ENCODE measurements around the gene SRL. TPM values are rescaled to one million over a fixed set of nuclear protein-coding genes. Genes with fewer than 3 reads are reported as not detected.
A peak's percentile ranks its signal among the peaks of the same experiment; 100 is the strongest.
"Not testable (repeated sequence)": the region's sequence is repeated elsewhere in the genome, so short reads cannot be mapped to it uniquely, and the experiment has no call there.

SRL gene
- total RNA-seq, 1 experiment from 2014 or later, result not detected

- DNase-seq (ENCODE audit: low read depth), result no peak
These were observed 19.8 kb upstream of the SRL start for GRCh38 chr16:4261557-4262172.

DNA sequence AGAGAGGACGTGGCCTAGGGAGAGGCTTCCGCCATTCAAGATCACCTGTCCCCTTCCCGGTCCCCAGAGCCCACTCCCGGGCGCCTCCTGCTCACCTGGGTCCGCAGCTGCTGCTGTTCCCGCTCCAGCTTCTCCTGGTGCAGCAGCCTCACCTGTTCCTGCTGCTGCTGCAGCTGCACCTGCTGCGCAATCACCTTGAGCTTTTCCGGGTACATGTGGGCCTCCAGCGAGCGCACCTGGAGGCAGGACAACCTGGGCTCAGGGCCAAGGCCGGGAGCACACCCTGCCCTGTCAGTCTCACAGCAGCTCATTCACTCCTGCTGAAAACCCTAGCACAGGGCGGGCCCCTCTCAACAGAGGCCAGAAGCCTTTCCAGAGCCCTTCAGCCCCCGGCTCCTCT lies 18.5 kb upstream of the SRL start:
- DNase-seq (ENCODE audit: low read depth), result no peak

GRCh38 chr16:4257646-4258556 lies 16.0 kb upstream of the SRL start:
- no peak for DNase-seq (ENCODE audit: low read depth)

- DNase-seq (ENCODE audit: low read depth), result peak; percentile 98
These were observed 11.7 kb upstream of the SRL start for GRCh38 chr16:4253394-4254150.

- DNase-seq (ENCODE audit: low read depth), result not testable (repeated sequence)
These were observed 11.1 kb upstream of the SRL start for GRCh38 chr16:4253012-4253393.

GRCh38 chr16:4249530-4250308 lies 7.8 kb upstream of the SRL start:
- no peak for DNase-seq (ENCODE audit: low read depth)

- DNase-seq (ENCODE audit: low read depth), result no peak
These were observed 5.5 kb upstream of the SRL start for GRCh38 chr16:4247460-4247784.

- DNase-seq (ENCODE audit: low read depth), result no peak
These were observed 5.0 kb upstream of the SRL start for GRCh38 chr16:4246777-4247459.

- no peak for DNase-seq (ENCODE audit: low read depth)
These were observed 3.4 kb upstream of the SRL start for GRCh38 chr16:4245077-4245791.

DNA sequence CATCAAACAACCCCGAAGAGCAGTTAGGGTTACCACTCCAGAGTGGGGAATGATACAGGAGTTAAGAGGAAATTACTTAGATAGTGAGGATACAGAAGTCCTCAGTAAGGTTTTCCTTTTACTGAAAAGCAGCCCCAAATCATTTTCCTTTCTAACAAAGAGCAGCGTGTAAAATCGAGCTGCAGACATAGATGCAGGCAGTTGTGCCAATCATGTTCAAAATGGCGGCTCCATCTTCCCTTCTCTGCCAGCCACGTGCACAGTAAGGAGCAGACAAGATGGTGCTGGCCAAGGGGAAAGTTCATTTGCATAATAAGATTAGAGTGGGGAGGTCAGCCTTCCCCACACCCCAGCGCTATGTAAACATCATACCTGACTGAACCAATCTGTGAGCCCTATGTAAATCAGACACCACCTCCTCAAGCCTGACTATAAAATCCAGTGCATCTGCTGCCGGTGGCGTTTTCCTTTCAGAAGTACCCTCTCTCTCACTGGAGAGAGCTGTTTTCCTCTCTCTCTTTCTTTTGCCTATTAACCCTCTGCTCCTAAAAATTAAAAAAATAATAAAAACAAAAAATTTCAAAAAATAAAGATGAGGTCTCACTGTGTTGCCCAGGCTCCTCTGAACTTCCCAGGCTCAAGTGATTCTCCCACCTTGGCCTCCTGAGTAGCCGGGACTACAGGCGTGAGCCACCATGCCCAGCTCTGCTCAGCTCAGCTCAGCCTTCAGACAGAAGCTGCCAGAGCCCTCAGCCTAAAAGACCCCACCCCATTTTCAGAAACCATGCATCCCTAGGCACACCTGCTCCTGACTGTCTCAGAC lies 2.6 kb upstream of the SRL start:
- DNase-seq (ENCODE audit: low read depth), result peak; percentile 8

GRCh38 chr16:4241258-4241927 lies 487 bp downstream of the SRL start:
- no peak for DNase-seq (ENCODE audit: low read depth)

DNA sequence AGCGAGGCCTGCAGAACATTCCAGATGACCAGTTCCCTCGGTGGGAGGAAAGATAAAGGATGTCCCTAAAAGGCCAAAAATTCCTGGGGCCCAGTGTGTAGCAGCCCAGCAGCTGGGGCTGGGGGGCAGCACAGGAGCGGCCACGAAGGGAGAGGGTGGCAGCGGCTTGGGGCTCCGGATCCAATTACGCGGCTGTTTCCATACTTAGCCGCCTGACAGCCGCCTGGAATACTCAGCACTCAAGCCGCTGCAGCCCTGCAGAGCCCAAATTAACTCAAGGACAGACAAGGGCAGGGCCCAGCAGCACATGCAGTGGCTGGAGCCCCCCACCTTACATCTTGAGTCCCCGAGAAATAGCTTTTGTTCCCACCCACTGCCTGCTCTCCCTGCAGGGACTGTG lies 1.3 kb downstream of the SRL start:
- no peak for DNase-seq (ENCODE audit: low read depth)

- no peak for DNase-seq (ENCODE audit: low read depth)
These were observed 2.2 kb downstream of the SRL start for GRCh38 chr16:4239682-4240175.

DNA sequence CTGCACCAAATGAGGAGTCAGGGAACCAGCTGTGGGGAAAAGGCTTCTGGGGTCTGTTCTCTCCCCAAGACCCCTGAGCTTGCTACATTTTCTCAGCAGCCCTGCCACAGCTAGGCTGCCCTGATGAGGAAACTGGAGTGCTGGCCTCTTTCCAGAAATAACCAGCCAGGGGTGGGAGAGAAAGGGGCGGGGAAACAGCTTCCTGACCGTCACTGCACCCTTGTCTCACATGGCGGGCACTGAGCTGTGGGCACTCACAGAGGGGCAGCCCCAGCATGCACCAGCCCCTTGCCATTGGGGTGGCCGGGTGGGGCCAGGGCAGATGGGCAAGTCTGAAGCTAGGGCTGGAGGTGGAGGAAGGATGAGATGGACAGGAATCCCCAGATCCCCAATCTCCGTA lies 2.9 kb downstream of the SRL start:
- no peak for DNase-seq (ENCODE audit: low read depth)

GRCh38 chr16:4233431-4233830 lies 8.4 kb downstream of the SRL start:
- no peak for DNase-seq (ENCODE audit: low read depth)

GRCh38 chr16:4232541-4233386 lies 9.1 kb downstream of the SRL start:
- no peak for DNase-seq (ENCODE audit: low read depth)

DNA sequence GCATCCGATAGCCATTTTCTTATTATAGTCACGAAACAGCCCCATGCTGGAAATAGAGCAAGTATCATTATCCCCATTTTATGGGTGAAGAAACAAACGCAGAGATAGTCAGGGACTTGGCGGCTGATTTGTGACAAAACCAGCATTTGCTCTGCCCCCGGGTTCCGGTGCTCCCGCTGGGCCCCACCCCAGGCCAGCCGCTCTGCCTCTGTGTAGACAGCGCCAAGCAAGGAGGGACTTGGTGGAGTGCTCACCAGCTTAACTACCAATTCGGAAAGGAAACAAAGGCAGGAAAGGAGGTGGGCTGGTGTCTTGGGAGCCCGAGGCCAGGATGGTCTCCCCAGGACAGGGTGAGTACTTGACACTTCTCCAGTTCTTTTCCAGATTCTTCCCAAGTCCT lies 10.0 kb downstream of the SRL start:
- DNase-seq (ENCODE audit: low read depth), result no peak

DNA sequence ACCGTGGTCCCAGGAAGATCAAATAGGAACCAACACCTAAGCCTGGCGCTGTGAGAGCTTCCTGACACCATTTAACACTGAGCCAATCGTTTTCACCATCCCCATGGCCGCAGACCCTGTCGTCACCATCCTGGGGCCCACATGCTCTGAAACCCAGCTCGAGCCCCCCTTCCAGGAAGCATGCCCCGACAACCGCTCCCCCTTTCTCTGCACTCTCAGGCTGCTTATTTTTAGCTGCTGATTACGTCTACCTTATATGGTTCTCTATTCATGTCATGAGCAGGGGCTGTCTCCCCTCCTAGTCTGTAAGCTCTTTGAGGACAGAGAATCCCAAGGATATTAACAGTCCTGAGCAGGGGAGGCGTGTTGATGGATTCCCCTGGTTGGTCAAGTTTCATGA lies 10.5 kb downstream of the SRL start:
- DNase-seq (ENCODE audit: low read depth), result no peak
